ENCODE measurements around the gene NEIL1. TPM values are rescaled to one million over a fixed set of nuclear protein-coding genes. Genes with fewer than 3 reads are reported as not detected.
"Not testable (repeated sequence)": the region's sequence is repeated elsewhere in the genome, so short reads cannot be mapped to it uniquely, and the experiment has no call there.

The NEIL1 gene
- total RNA-seq, 1 experiment from 2014 or later = 0.91 TPM

GRCh38 chr15:75371901-75372688 is 25.3 kb downstream of the NEIL1 start:
- DNase-seq (ENCODE audit: low read depth) = no peak

- DNase-seq (ENCODE audit: low read depth) = no peak
These were observed 33.9 kb downstream of the NEIL1 start for GRCh38 chr15:75380773-75381172.

- DNase-seq (ENCODE audit: low read depth) = not testable (repeated sequence)
These were observed 37.1 kb downstream of the NEIL1 start for GRCh38 chr15:75383986-75384385.

- no peak for DNase-seq (ENCODE audit: low read depth)
These were observed 43.0 kb downstream of the NEIL1 start for GRCh38 chr15:75389791-75390382.

GRCh38 chr15:75397494-75397893 is 50.7 kb downstream of the NEIL1 start:
- no peak for DNase-seq (ENCODE audit: low read depth)

- no peak for DNase-seq (ENCODE audit: low read depth)
These were observed 57.1 kb downstream of the NEIL1 start for GRCh38 chr15:75403892-75404291.

Other genes with a start within 250 kb of the NEIL1 start
- gene C15orf39, start 145.2 kb upstream of the NEIL1 start, total RNA-seq (2014; rRNA removed; shearing (Covaris generic)) = 8.5 and 11.5 TPM in 2 replicates
- gene GOLGA6C, start 88.7 kb upstream of the NEIL1 start, total RNA-seq (2014; rRNA removed; shearing (Covaris generic)) = not detected in 2 replicates
- not detected in 2 replicates for gene GOLGA6D, start 64.2 kb upstream of the NEIL1 start, total RNA-seq (2014; rRNA removed; shearing (Covaris generic))
- gene COMMD4, start 11.0 kb upstream of the NEIL1 start, total RNA-seq (2014; rRNA removed; shearing (Covaris generic)) = 94.9 and 127 TPM in 2 replicates
- gene MAN2C1, start 21.6 kb downstream of the NEIL1 start, total RNA-seq (2014; rRNA removed; shearing (Covaris generic)) = 23.3 and 33.7 TPM in 2 replicates
- gene SIN3A, start 104.7 kb downstream of the NEIL1 start, total RNA-seq (2014; rRNA removed; shearing (Covaris generic)) = 38.5 and 39.7 TPM in 2 replicates
- 9.9 and 19.2 TPM in 2 replicates for gene PTPN9, start 232.3 kb downstream of the NEIL1 start, total RNA-seq (2014; rRNA removed; shearing (Covaris generic))

Measured in M059J (cell line).